HepG2 (cell line): ENCODE data around the gene TMEM167A. TPM values are rescaled to one million over a fixed set of nuclear protein-coding genes. Genes with fewer than 3 reads are reported as not detected.
A peak's percentile ranks its signal among the peaks of the same experiment; 100 is the strongest.

Source experiments
- EHMT2 ChIP-seq: fragments of 200-600 bp; sonication (generic); IDR thresholded peaks from 2 replicates; pipeline ENCODE4 v1.7.0; 2017; ENCODE audit warnings: antibody characterized with exemption, low read depth, low read length, borderline replicate concordance
- GFI1 ChIP-seq: sonication (generic); formaldehyde crosslinking; IDR thresholded peaks from 2 replicates; pipeline ENCODE4 v1.5.0; 2020; ENCODE audit warnings: missing genetic modification reagents, mild to moderate bottlenecking, borderline replicate concordance
- HMGXB4 ChIP-seq, 2 experiments: sonication (generic) in 1 of 2; formaldehyde crosslinking in 1 of 2; IDR thresholded peaks; 2 replicates each; pipeline versions ENCODE4 v1.4.0 to v1.6.1; 2018 to 2020; ENCODE audit warnings: missing genetic modification reagents in 2 of 2, borderline replicate concordance in 1 of 2, low read depth in 1 of 2, mild to moderate bottlenecking in 1 of 2, missing biosample characterization in 1 of 2
- HNF4G ChIP-seq, 2 experiments: sonication (generic) in 1 of 2; formaldehyde crosslinking in 1 of 2; IDR thresholded peaks; 2 replicates each; pipeline versions ENCODE4 v1.4.0 to v1.6.1; 2011 to 2020; ENCODE audit warnings: borderline replicate concordance in 2 of 2, low read depth in 2 of 2, mild to moderate bottlenecking in 2 of 2, low read length in 1 of 2, missing genetic modification reagents in 1 of 2, moderate library complexity in 1 of 2
- HNRNPK ChIP-seq: fragments of 200-400 bp; formaldehyde crosslinking; IDR thresholded peaks from 2 replicates; pipeline ENCODE4 v1.6.1; 2018; ENCODE audit warnings: low read length, low read depth, moderate library complexity, mild to moderate bottlenecking; ENCODE audit not compliant: poor library complexity, severe bottlenecking
- IRX3 ChIP-seq: sonication (generic); formaldehyde crosslinking; IDR thresholded peaks from 2 replicates; pipeline ENCODE4 v1.8.1; 2023; ENCODE audit warnings: mild to moderate bottlenecking, low read depth, missing genetic modification reagents, borderline replicate concordance
- JUN ChIP-seq: sonication (generic); formaldehyde crosslinking; IDR thresholded peaks from 2 replicates; pipeline ENCODE4 v1.4.0; 2020; ENCODE audit warnings: mild to moderate bottlenecking, missing genetic modification reagents
- RARA ChIP-seq: IDR thresholded peaks from 2 replicates; pipeline ENCODE4 v1.6.1; 2016; ENCODE audit warnings: missing genetic modification reagents, missing compliant biosample characterization
- REST ChIP-seq, 2 experiments: IDR thresholded peaks; 2 replicates each; pipeline ENCODE4 v1.6.1; 2011 to 2012; ENCODE audit warnings: low read length in 2 of 2, borderline replicate concordance in 1 of 2, low read depth in 1 of 2, mild to moderate bottlenecking in 1 of 2, moderate library complexity in 1 of 2
- SRF ChIP-seq: IDR thresholded peaks from 2 replicates; pipeline ENCODE4 v1.6.1; 2011; ENCODE audit warnings: mild to moderate bottlenecking, low read depth, low read length, moderate library complexity
- TCF7 ChIP-seq: sonication (generic); IDR thresholded peaks from 2 replicates; pipeline ENCODE4 v1.6.1; 2016; ENCODE audit warnings: antibody characterized with exemption, low read depth
- THYN1 ChIP-seq: sonication (generic); formaldehyde crosslinking; IDR thresholded peaks from 2 replicates; pipeline ENCODE4 v1.8.1; 2023; ENCODE audit warnings: low read depth, mild to moderate bottlenecking, moderate library complexity, missing genetic modification reagents, borderline replicate concordance
- TIGD3 ChIP-seq: sonication (generic); formaldehyde crosslinking; IDR thresholded peaks from 2 replicates; pipeline ENCODE4 v1.5.1; 2020; ENCODE audit warnings: mild to moderate bottlenecking, missing genetic modification reagents, borderline replicate concordance
- ZBTB20 ChIP-seq: sonication (generic); formaldehyde crosslinking; IDR thresholded peaks from 2 replicates; pipeline ENCODE4 v1.8.1; 2023; ENCODE audit warnings: missing genetic modification reagents, low read depth, mild to moderate bottlenecking, borderline replicate concordance
- ZBTB21 ChIP-seq: sonication (generic); formaldehyde crosslinking; IDR thresholded peaks from 2 replicates; pipeline ENCODE4 v1.4.0; 2020; ENCODE audit warnings: missing genetic modification reagents
- ZC3H4 ChIP-seq: sonication (generic); formaldehyde crosslinking; IDR thresholded peaks from 2 replicates; pipeline ENCODE4 v1.4.0; 2020; ENCODE audit warnings: missing genetic modification reagents, borderline replicate concordance
- ZNF768 ChIP-seq: sonication (generic); formaldehyde crosslinking; IDR thresholded peaks from 2 replicates; pipeline ENCODE4 v1.4.0; 2020; ENCODE audit warnings: missing genetic modification reagents
- polyA plus RNA-seq, 8 experiments: library from polyadenylated mRNA; depleted of rRNA in 3 of 8; stranded (reverse) in 7 of 8; unstranded in 1 of 8; fragments of >200 nt; fragmentation: Illumina TruSeq in 4 of 8; extraction: Trizol in 4 of 8; gene quantifications; 2 replicates each; pipeline versions ENCODE4 v1.2.1 to v1.2.3, GENCODE V29; 2011 to 2016; ENCODE audit warnings: low read depth in 4 of 8, missing spikeins in 1 of 8, mixed read lengths in 1 of 8; ENCODE audit not compliant: insufficient read depth in 1 of 8
- total RNA-seq, 5 experiments: library from RNA; depleted of rRNA; stranded (reverse); fragments of >200 nt; fragmentation: Illumina TruSeq; extraction: Trizol; gene quantifications; 2 replicates each; pipeline ENCODE4 v1.2.3, GENCODE V29; 2016; ENCODE audit warnings: low read depth in 1 of 5

Gene TMEM167A
- total and polyA plus RNA-seq, 2 of the 13 experiments (the other 11 are each of a cell fraction or from before 2014, with no cell fraction given): 47.0 to 78.7 TPM

GRCh38 chr5:83124593-83124992, 47.4 kb upstream of the TMEM167A start (continued):
- TF ChIP-seq REST (IDR thresholded peaks at IDR 0.05; ENCODE audit: borderline replicate concordance in 1 of 2, low read depth in 1 of 2, low read length in 2 of 2): peak in 1 of 2 experiments; percentile 69; a peak in 1 of 4 replicates
- no peak for TF ChIP-seq IRX3 (CRISPR knock-in tag)
- no peak for TF ChIP-seq ZC3H4 (CRISPR knock-in tag)
- TF ChIP-seq TCF7: peak; percentile 86
- no peak for TF ChIP-seq THYN1 (CRISPR knock-in tag)
- TF ChIP-seq HNRNPK: no peak
- TF ChIP-seq SRF: peak; percentile 81
- no peak for TF ChIP-seq ZBTB21 (CRISPR knock-in tag)
- peak; percentile 95 for TF ChIP-seq RARA
- TF ChIP-seq GFI1 (CRISPR knock-in tag): peak; percentile 91
- peak; percentile 98 for TF ChIP-seq ZBTB20
- no peak for TF ChIP-seq TIGD3
- TF ChIP-seq HMGXB4 (CRISPR knock-in tag; IDR thresholded peaks at IDR 0.05; ENCODE audit: borderline replicate concordance in 1 of 2, low read depth in 1 of 2): peak in 1 of 2 experiments; percentile 21; a peak in 1 of 4 replicates
- TF ChIP-seq HNF4G (IDR thresholded peaks at IDR 0.05; ENCODE audit: borderline replicate concordance, low read depth, low read length): peak; percentile 65
- no peak for TF ChIP-seq HNF4G (CRISPR knock-in tag; IDR thresholded peaks at IDR 0.05; ENCODE audit: borderline replicate concordance, low read depth)
- no peak for TF ChIP-seq ZNF768
- peak; percentile 72 for TF ChIP-seq JUN
- TF ChIP-seq EHMT2: no peak; the same call in 1 of the 2 replicates
